HL-60 (cell line): Measurements from ENCODE around the gene FCHSD2.

Experiments
- POLR2AphosphoS5 ChIP-seq: IDR thresholded peaks from 2 replicates; pipeline ENCODE4 v1.6.1; 2012; ENCODE audit warnings: low read depth
- SPI1 ChIP-seq: IDR thresholded peaks from 2 replicates; pipeline ENCODE4 v1.6.1; 2012; ENCODE audit warnings: low read depth, mild to moderate bottlenecking, borderline replicate concordance
- TF ChIP-seq, protein P1 (sequence below): IDR thresholded peaks from 2 replicates; pipeline ENCODE4 v1.6.1; 2012; ENCODE audit warnings: low read depth; ENCODE audit not compliant: insufficient replicate concordance
- TF ChIP-seq, protein P2 (sequence below): IDR thresholded peaks from one replicate; pipeline ENCODE4 v1.5.1; 2011; ENCODE audit warnings: low read length, control low read depth, inconsistent platforms; ENCODE audit not compliant: insufficient read depth

- TF ChIP-seq, protein P1, sequence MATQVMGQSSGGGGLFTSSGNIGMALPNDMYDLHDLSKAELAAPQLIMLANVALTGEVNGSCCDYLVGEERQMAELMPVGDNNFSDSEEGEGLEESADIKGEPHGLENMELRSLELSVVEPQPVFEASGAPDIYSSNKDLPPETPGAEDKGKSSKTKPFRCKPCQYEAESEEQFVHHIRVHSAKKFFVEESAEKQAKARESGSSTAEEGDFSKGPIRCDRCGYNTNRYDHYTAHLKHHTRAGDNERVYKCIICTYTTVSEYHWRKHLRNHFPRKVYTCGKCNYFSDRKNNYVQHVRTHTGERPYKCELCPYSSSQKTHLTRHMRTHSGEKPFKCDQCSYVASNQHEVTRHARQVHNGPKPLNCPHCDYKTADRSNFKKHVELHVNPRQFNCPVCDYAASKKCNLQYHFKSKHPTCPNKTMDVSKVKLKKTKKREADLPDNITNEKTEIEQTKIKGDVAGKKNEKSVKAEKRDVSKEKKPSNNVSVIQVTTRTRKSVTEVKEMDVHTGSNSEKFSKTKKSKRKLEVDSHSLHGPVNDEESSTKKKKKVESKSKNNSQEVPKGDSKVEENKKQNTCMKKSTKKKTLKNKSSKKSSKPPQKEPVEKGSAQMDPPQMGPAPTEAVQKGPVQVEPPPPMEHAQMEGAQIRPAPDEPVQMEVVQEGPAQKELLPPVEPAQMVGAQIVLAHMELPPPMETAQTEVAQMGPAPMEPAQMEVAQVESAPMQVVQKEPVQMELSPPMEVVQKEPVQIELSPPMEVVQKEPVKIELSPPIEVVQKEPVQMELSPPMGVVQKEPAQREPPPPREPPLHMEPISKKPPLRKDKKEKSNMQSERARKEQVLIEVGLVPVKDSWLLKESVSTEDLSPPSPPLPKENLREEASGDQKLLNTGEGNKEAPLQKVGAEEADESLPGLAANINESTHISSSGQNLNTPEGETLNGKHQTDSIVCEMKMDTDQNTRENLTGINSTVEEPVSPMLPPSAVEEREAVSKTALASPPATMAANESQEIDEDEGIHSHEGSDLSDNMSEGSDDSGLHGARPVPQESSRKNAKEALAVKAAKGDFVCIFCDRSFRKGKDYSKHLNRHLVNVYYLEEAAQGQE, result no peak
- TF ChIP-seq, protein P2, sequence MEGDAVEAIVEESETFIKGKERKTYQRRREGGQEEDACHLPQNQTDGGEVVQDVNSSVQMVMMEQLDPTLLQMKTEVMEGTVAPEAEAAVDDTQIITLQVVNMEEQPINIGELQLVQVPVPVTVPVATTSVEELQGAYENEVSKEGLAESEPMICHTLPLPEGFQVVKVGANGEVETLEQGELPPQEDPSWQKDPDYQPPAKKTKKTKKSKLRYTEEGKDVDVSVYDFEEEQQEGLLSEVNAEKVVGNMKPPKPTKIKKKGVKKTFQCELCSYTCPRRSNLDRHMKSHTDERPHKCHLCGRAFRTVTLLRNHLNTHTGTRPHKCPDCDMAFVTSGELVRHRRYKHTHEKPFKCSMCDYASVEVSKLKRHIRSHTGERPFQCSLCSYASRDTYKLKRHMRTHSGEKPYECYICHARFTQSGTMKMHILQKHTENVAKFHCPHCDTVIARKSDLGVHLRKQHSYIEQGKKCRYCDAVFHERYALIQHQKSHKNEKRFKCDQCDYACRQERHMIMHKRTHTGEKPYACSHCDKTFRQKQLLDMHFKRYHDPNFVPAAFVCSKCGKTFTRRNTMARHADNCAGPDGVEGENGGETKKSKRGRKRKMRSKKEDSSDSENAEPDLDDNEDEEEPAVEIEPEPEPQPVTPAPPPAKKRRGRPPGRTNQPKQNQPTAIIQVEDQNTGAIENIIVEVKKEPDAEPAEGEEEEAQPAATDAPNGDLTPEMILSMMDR, result no peak
- TF ChIP-seq POLR2AphosphoS5 (no peak), SPI1 (no peak)
Observed at GRCh38 chr11:72921028-72921716, 220.9 kb downstream of the FCHSD2 start.
